Measurements from ENCODE around the gene SMLR1.

SMLR1 gene

DNA sequence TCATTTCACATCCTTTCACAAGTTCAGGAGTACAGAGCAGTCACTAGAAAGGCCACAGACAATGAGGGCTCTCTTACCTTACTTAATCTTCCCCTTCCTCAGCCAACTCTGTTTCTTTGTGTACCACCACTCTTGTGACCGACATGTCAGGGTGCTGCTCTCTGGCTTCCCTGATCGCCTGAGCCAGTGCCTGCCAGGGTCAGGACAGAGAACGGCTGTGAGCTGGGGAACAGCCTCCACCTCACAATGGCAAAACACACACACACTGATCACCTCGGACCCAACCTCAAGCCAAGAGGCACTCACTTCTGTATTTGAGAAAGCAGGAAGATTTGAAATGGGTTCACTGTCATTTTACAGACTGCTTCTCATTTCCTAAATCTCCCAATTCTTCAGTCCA is 30.8 kb downstream of the SMLR1 start:
- no peak overlapping the region for H2BK15ac ChIP-seq (ENCODE audit: low read length)
- H3K4me3 ChIP-seq (ENCODE audit: low read length in 2 of 2), result no peak overlapping the region
- no CpG with 5 or more reads among the region's 4 CpGs for WGBS, 2 donors (ENCODE audit: extremely low coverage in 2 of 2, insufficient read length in 2 of 2, insufficient replicate concordance in 1 of 2)
- H3K27me3 ChIP-seq (ENCODE audit: control insufficient read depth in 3 of 3, insufficient read depth in 3 of 3, low read depth in 1 of 3, low read length in 3 of 3), result no peaks in the 10 kb centered on the region
- H2AFZ ChIP-seq (ENCODE audit: low read length), result no peak overlapping the region
- H3K36me3 ChIP-seq (replicated peaks in 1 of 2; ENCODE audit: control insufficient read depth in 2 of 2, insufficient read depth in 2 of 2, low read length in 2 of 2), result peaks cover 0 to 11% of the 10 kb centered on the region in 2 donors
- no peak overlapping the region for H4K91ac ChIP-seq (ENCODE audit: low read depth, low read length, poor library complexity)
- no peak overlapping the region for H3K14ac ChIP-seq (ENCODE audit: low read length)
- H2BK120ac ChIP-seq (ENCODE audit: low read depth, low read length), result no peak overlapping the region
- peaks cover 0 to 9% of the 10 kb centered on the region in 2 donors for H3K9me3 ChIP-seq (replicated peaks in 1 of 2; ENCODE audit: control insufficient read depth in 2 of 2, insufficient read depth in 1 of 2, low read depth in 1 of 2, low read length in 2 of 2)
- no peak overlapping the region for H2BK5ac ChIP-seq (ENCODE audit: low read length)
- no peaks in the 10 kb centered on the region for H3K79me1 ChIP-seq (ENCODE audit: low read depth, low read length)
- no peak overlapping the region for H2AK5ac ChIP-seq (ENCODE audit: low read depth, low read length)
- H2BK12ac ChIP-seq (ENCODE audit: low read length), result no peak overlapping the region
- no peak overlapping the region for H3K9ac ChIP-seq (ENCODE audit: low read depth, low read length, poor library complexity)
- H3K23ac ChIP-seq (ENCODE audit: low read depth, low read length, poor library complexity), result no peak overlapping the region
- no peak overlapping the region for H3K4me2 ChIP-seq (ENCODE audit: insufficient read depth, low read length, poor library complexity, severe bottlenecking)
- H3K27ac ChIP-seq (replicated peaks; ENCODE audit: low read length), result no peak overlapping the region
- no peak overlapping the region for H3K18ac ChIP-seq (ENCODE audit: low read length)
- peaks cover 7 to 15% of the 10 kb centered on the region in 2 donors for H3K4me1 ChIP-seq (ENCODE audit: control insufficient read depth in 2 of 2, insufficient read depth in 1 of 2, low read depth in 1 of 2, low read length in 2 of 2)
- H4K8ac ChIP-seq (ENCODE audit: low read depth, low read length), result no peak overlapping the region
- no peak overlapping the region for H3K4ac ChIP-seq (ENCODE audit: low read length)
- no peak for DNase-seq (ENCODE audit: low spot score)

- DNase-seq (ENCODE audit: low spot score), result no peak
- no peak overlapping the region for H3K9ac ChIP-seq (ENCODE audit: low read depth, low read length, poor library complexity)
- H3K27me3 ChIP-seq (ENCODE audit: control insufficient read depth in 3 of 3, insufficient read depth in 3 of 3, low read depth in 1 of 3, low read length in 3 of 3), result no peaks in the 10 kb centered on the region
- no peak overlapping the region for H4K8ac ChIP-seq (ENCODE audit: low read depth, low read length)
- H2BK12ac ChIP-seq (ENCODE audit: low read length), result no peak overlapping the region
- no peak overlapping the region for H2BK5ac ChIP-seq (ENCODE audit: low read length)
- no peak overlapping the region for H2BK15ac ChIP-seq (ENCODE audit: low read length)
- H3K4me2 ChIP-seq (ENCODE audit: insufficient read depth, low read length, poor library complexity, severe bottlenecking), result no peak overlapping the region
- H3K9me3 ChIP-seq (replicated peaks in 1 of 2; ENCODE audit: control insufficient read depth in 2 of 2, insufficient read depth in 1 of 2, low read depth in 1 of 2, low read length in 2 of 2), result peaks cover 0 to 9% of the 10 kb centered on the region in 2 donors
- no CpG with 5 or more reads among the region's 2 CpGs for WGBS, 2 donors (ENCODE audit: extremely low coverage in 2 of 2, insufficient read length in 2 of 2, insufficient replicate concordance in 1 of 2)
- H3K4ac ChIP-seq (ENCODE audit: low read length), result no peak overlapping the region
- no peak overlapping the region for H3K27ac ChIP-seq (replicated peaks; ENCODE audit: low read length)
- no peak overlapping the region for H2AFZ ChIP-seq (ENCODE audit: low read length)
- no peak overlapping the region for H2BK120ac ChIP-seq (ENCODE audit: low read depth, low read length)
- no peaks in the 10 kb centered on the region for H3K79me1 ChIP-seq (ENCODE audit: low read depth, low read length)
- H3K23ac ChIP-seq (ENCODE audit: low read depth, low read length, poor library complexity), result no peak overlapping the region
- peaks cover 5 to 9% of the 10 kb centered on the region in 2 donors for H3K4me1 ChIP-seq (ENCODE audit: control insufficient read depth in 2 of 2, insufficient read depth in 1 of 2, low read depth in 1 of 2, low read length in 2 of 2)
- no peak overlapping the region for H4K91ac ChIP-seq (ENCODE audit: low read depth, low read length, poor library complexity)
- no peak overlapping the region for H3K4me3 ChIP-seq (ENCODE audit: low read length in 2 of 2)
- no peak overlapping the region for H3K14ac ChIP-seq (ENCODE audit: low read length)
- peaks cover 0 to 17% of the 10 kb centered on the region in 2 donors for H3K36me3 ChIP-seq (replicated peaks in 1 of 2; ENCODE audit: control insufficient read depth in 2 of 2, insufficient read depth in 2 of 2, low read length in 2 of 2)
- H2AK5ac ChIP-seq (ENCODE audit: low read depth, low read length), result no peak overlapping the region
- no peak overlapping the region for H3K18ac ChIP-seq (ENCODE audit: low read length)
Observed at GRCh38 chr6:130858498-130859160, 31.4 kb downstream of the SMLR1 start.

DNA sequence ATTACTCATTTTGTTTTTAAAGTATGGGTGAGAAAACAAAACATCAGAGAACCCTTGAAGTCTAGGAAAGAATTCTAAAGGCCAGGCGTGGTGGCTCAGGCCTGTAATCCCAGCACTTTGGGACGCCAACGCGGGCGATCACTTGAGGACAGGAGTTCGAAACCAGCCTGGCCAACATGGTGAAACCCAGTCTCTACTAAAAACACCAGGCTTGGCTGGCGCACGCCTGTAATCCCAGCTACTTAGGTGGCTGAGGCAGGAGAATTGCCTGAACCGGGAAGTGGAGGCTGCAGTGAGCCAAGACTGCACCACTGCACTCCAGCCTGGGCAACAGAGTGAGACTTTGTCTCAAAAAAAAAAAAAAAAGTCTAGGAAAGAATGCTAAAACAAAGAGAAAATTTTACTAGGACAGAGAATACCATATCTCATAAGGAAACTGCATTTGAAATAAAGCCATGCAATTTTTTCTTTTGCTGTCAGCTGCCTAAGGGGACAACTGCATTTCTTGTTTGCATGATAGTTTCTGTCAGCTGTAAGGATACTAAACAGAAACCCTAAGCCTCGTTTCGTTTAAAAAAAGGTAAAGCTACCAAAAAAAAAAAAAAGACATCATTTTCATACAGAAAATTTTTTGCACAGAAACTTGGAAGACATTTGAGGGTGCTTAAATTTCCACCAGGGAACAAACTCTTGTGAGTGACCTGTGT is 32.1 kb downstream of the SMLR1 start:
- H3K23ac ChIP-seq (ENCODE audit: low read depth, low read length, poor library complexity), result no peak overlapping the region
- H3K14ac ChIP-seq (ENCODE audit: low read length), result no peak overlapping the region
- WGBS, 2 donors (ENCODE audit: extremely low coverage in 2 of 2, insufficient read length in 2 of 2, insufficient replicate concordance in 1 of 2), result no CpG with 5 or more reads among the region's 11 CpGs
- no peak overlapping the region for H2AFZ ChIP-seq (ENCODE audit: low read length)
- H2BK12ac ChIP-seq (ENCODE audit: low read length), result no peak overlapping the region
- no peaks in the 10 kb centered on the region for H3K79me1 ChIP-seq (ENCODE audit: low read depth, low read length)
- peaks cover 1 to 19% of the 10 kb centered on the region in 2 donors for H3K36me3 ChIP-seq (replicated peaks in 1 of 2; ENCODE audit: control insufficient read depth in 2 of 2, insufficient read depth in 2 of 2, low read length in 2 of 2)
- no peak overlapping the region for H3K18ac ChIP-seq (ENCODE audit: low read length)
- no peak overlapping the region for H2BK15ac ChIP-seq (ENCODE audit: low read length)
- H3K4ac ChIP-seq (ENCODE audit: low read length), result no peak overlapping the region
- no peak overlapping the region for H4K91ac ChIP-seq (ENCODE audit: low read depth, low read length, poor library complexity)
- peaks cover 0 to 9% of the 10 kb centered on the region in 2 donors for H3K9me3 ChIP-seq (replicated peaks in 1 of 2; ENCODE audit: control insufficient read depth in 2 of 2, insufficient read depth in 1 of 2, low read depth in 1 of 2, low read length in 2 of 2)
- no peak overlapping the region for H3K27ac ChIP-seq (replicated peaks; ENCODE audit: low read length)
- DNase-seq (ENCODE audit: low spot score), result no peak
- H3K4me1 ChIP-seq (ENCODE audit: control insufficient read depth in 2 of 2, insufficient read depth in 1 of 2, low read depth in 1 of 2, low read length in 2 of 2), result peaks cover 2 to 3% of the 10 kb centered on the region in 2 donors
- no peak overlapping the region for H3K4me3 ChIP-seq (ENCODE audit: low read length in 2 of 2)
- H3K4me2 ChIP-seq (ENCODE audit: insufficient read depth, low read length, poor library complexity, severe bottlenecking), result no peak overlapping the region
- H4K8ac ChIP-seq (ENCODE audit: low read depth, low read length), result no peak overlapping the region
- no peak overlapping the region for H2AK5ac ChIP-seq (ENCODE audit: low read depth, low read length)
- H3K9ac ChIP-seq (ENCODE audit: low read depth, low read length, poor library complexity), result no peak overlapping the region
- H2BK5ac ChIP-seq (ENCODE audit: low read length), result no peak overlapping the region
- H2BK120ac ChIP-seq (ENCODE audit: low read depth, low read length), result no peak overlapping the region
- no peaks in the 10 kb centered on the region for H3K27me3 ChIP-seq (ENCODE audit: control insufficient read depth in 3 of 3, insufficient read depth in 3 of 3, low read depth in 1 of 3, low read length in 3 of 3)

- Histone ChIP-seq H2BK120ac (ENCODE audit: low read depth, low read length) (no peak overlapping the region), H3K36me3 (replicated peaks in 1 of 2; ENCODE audit: control insufficient read depth in 2 of 2, insufficient read depth in 2 of 2, low read length in 2 of 2) (peaks cover 3 to 35% of the 10 kb centered on the region in 2 donors), H3K14ac (ENCODE audit: low read length) (no peak overlapping the region), H4K91ac (ENCODE audit: low read depth, low read length, poor library complexity) (no peak overlapping the region), H2BK15ac (ENCODE audit: low read length) (no peak overlapping the region), H3K9me3 (replicated peaks in 1 of 2; ENCODE audit: control insufficient read depth in 2 of 2, insufficient read depth in 1 of 2, low read depth in 1 of 2, low read length in 2 of 2) (no peaks in the 10 kb centered on the region), H3K18ac (ENCODE audit: low read length) (no peak overlapping the region), H3K4me2 (ENCODE audit: insufficient read depth, low read length, poor library complexity, severe bottlenecking) (no peak overlapping the region), H3K27me3 (ENCODE audit: control insufficient read depth in 3 of 3, insufficient read depth in 3 of 3, low read depth in 1 of 3, low read length in 3 of 3) (no peaks in the 10 kb centered on the region), H2BK5ac (ENCODE audit: low read length) (no peak overlapping the region), H3K4me3 (ENCODE audit: low read length in 2 of 2) (no peak overlapping the region), H3K23ac (ENCODE audit: low read depth, low read length, poor library complexity) (no peak overlapping the region), H2AFZ (ENCODE audit: low read length) (no peak overlapping the region), H3K79me1 (ENCODE audit: low read depth, low read length) (no peaks in the 10 kb centered on the region), H3K4me1 (ENCODE audit: control insufficient read depth in 2 of 2, insufficient read depth in 1 of 2, low read depth in 1 of 2, low read length in 2 of 2) (peaks cover 0 to 3% of the 10 kb centered on the region in 2 donors), H2BK12ac (ENCODE audit: low read length) (no peak overlapping the region), H2AK5ac (ENCODE audit: low read depth, low read length) (no peak overlapping the region), H3K4ac (ENCODE audit: low read length) (no peak overlapping the region), H3K27ac (replicated peaks; ENCODE audit: low read length) (no peak overlapping the region), H4K8ac (ENCODE audit: low read depth, low read length) (no peak overlapping the region), H3K9ac (ENCODE audit: low read depth, low read length, poor library complexity) (no peak overlapping the region)
- DNase-seq (ENCODE audit: low spot score), result no peak
- WGBS, 2 donors (ENCODE audit: extremely low coverage in 2 of 2, insufficient read length in 2 of 2, insufficient replicate concordance in 1 of 2), result no CpG with 5 or more reads among the region's 2 CpGs
Observed at GRCh38 chr6:130862370-130862769, 35.2 kb downstream of the SMLR1 start.

Data from neuronal stem cell (in vitro differentiated cells).